ENCODE results near the gene RNF44. TPM values are rescaled to one million over a fixed set of nuclear protein-coding genes. Genes with fewer than 3 reads are reported as not detected.
A peak's percentile ranks its signal among the peaks of the same experiment; 100 is the strongest.

The RNF44 gene
- total and polyA plus RNA-seq, 2 of the 13 experiments (the other 11 are each of a cell fraction or from before 2014, with no cell fraction given), result 9.2 to 16.8 TPM

DNA sequence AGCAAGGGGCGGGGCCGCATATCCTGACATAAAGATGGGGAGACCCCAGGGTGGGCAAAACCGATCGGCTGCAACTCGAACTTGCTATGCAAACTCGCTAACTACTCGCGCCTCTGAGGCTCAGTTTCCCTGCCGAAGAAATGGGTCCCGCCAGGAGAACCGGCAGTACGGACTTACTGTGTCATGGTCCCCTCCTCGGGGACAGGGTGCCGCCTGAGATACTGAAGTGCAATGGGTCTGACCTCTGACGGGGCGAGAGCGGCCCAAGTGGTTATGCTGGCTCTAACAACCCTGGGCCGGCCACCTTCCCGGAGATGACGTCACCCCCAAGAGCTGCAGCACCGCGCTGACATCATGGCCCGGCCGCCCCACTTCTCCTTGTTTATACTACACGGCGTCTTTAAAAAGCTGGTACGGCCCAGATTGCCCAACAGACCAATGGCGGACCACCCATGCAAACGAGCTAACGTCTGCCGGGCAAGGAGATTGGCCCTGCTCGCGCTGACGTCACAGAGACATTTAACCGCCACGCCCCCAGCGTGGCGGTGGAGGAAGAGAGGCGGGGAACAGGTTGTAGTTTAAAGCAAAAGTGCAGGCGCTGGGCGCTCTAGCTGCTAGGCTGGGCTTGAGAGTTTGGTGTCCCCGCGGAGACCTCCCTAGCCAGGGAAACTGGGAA, 490 bp upstream of the RNF44 start (continued):
- TF ChIP-seq MAZ (IDR thresholded peaks at IDR 0.05; ENCODE audit: borderline replicate concordance, low read depth, low read length), result no peak
- no peak; the same call in 1 of the 2 replicates for TF ChIP-seq MAZ (CRISPR knock-in tag; IDR thresholded peaks at IDR 0.05; ENCODE audit: low read depth)
- TF ChIP-seq TP53 (CRISPR knock-in tag; conservative IDR thresholded peaks at IDR 0.05), result no peak
- TF ChIP-seq ZNF501 (CRISPR knock-in tag; IDR thresholded peaks at IDR 0.05), result no peak; the same call in 1 of the 2 replicates
- TF ChIP-seq, protein P1, sequence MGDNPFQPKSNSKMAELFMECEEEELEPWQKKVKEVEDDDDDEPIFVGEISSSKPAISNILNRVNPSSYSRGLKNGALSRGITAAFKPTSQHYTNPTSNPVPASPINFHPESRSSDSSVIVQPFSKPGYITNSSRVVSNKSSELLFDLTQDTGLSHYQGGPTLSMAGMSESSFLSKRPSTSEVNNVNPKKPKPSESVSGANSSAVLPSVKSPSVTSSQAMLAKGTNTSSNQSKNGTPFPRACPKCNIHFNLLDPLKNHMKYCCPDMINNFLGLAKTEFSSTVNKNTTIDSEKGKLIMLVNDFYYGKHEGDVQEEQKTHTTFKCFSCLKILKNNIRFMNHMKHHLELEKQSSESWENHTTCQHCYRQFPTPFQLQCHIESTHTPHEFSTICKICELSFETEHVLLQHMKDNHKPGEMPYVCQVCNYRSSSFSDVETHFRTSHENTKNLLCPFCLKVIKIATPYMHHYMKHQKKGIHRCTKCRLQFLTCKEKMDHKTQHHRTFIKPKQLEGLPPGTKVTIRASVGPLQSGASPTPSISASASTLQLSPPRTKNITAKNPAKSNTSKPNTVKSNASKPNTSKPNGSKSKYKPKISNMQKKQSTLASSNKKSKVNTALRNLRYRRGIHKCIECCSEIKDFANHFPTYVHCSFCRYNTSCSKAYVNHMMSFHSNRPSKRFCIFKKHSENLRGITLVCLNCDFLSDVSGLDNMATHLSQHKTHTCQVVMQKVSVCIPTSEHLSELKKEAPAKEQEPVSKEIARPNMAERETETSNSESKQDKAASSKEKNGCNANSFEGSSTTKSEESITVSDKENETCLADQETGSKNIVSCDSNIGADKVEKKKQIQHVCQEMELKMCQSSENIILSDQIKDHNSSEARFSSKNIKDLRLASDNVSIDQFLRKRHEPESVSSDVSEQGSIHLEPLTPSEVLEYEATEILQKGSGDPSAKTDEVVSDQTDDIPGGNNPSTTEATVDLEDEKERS (CRISPR knock-in tag; IDR thresholded peaks at IDR 0.05), result peak; percentile 77; the same call in 1 of the 2 replicates
- no peak; the same call in 1 of the 2 replicates for TF ChIP-seq ZFY (CRISPR knock-in tag; IDR thresholded peaks at IDR 0.05)
- no peak for TF ChIP-seq ZNF101 (CRISPR knock-in tag; IDR thresholded peaks at IDR 0.05; ENCODE audit: borderline replicate concordance, low read depth)
- TF ChIP-seq HDAC2 (CRISPR knock-in tag; IDR thresholded peaks at IDR 0.05), result no peak; the same call in 1 of the 2 replicates
- TF ChIP-seq POGZ (CRISPR knock-in tag; IDR thresholded peaks at IDR 0.05), result peak; percentile 27; the same call in 1 of the 2 replicates
- peak; percentile 75 for TF ChIP-seq SAP130 (CRISPR knock-in tag; IDR thresholded peaks at IDR 0.05; ENCODE audit: low read depth)
- TF ChIP-seq, protein P2, sequence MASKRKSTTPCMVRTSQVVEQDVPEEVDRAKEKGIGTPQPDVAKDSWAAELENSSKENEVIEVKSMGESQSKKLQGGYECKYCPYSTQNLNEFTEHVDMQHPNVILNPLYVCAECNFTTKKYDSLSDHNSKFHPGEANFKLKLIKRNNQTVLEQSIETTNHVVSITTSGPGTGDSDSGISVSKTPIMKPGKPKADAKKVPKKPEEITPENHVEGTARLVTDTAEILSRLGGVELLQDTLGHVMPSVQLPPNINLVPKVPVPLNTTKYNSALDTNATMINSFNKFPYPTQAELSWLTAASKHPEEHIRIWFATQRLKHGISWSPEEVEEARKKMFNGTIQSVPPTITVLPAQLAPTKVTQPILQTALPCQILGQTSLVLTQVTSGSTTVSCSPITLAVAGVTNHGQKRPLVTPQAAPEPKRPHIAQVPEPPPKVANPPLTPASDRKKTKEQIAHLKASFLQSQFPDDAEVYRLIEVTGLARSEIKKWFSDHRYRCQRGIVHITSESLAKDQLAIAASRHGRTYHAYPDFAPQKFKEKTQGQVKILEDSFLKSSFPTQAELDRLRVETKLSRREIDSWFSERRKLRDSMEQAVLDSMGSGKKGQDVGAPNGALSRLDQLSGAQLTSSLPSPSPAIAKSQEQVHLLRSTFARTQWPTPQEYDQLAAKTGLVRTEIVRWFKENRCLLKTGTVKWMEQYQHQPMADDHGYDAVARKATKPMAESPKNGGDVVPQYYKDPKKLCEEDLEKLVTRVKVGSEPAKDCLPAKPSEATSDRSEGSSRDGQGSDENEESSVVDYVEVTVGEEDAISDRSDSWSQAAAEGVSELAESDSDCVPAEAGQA (IDR thresholded peaks at IDR 0.05; ENCODE audit: low read depth), result peak; percentile 92
- TF ChIP-seq, protein P2 (CRISPR knock-in tag; IDR thresholded peaks at IDR 0.05; ENCODE audit: borderline replicate concordance), result no peak
- peak; percentile 31; the same call in 1 of the 2 replicates for TF ChIP-seq THAP11 (CRISPR knock-in tag; IDR thresholded peaks at IDR 0.05)
- TF ChIP-seq ZNF331 (CRISPR knock-in tag; IDR thresholded peaks at IDR 0.05), result no peak
- 0 out of 2 replicates have a peak, but pooled peaks have one; percentile 8 for TF ChIP-seq TSC22D2 (CRISPR knock-in tag; IDR thresholded peaks at IDR 0.05; ENCODE audit: borderline replicate concordance)
- TF ChIP-seq, protein P3, sequence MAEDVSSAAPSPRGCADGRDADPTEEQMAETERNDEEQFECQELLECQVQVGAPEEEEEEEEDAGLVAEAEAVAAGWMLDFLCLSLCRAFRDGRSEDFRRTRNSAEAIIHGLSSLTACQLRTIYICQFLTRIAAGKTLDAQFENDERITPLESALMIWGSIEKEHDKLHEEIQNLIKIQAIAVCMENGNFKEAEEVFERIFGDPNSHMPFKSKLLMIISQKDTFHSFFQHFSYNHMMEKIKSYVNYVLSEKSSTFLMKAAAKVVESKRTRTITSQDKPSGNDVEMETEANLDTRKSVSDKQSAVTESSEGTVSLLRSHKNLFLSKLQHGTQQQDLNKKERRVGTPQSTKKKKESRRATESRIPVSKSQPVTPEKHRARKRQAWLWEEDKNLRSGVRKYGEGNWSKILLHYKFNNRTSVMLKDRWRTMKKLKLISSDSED (CRISPR knock-in tag; IDR thresholded peaks at IDR 0.05), result no peak
- TF ChIP-seq, protein P4, sequence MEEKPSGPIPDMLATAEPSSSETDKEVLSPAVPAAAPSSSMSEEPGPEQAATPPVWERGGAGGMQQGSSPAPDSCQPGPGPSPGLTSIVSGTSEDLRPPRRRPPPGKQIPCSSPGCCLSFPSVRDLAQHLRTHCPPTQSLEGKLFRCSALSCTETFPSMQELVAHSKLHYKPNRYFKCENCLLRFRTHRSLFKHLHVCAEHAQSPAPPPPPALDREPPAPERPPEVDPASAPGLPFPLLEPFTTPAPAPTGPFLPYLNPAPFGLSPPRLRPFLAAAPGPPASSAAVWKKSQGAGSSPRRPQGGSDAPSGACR (CRISPR knock-in tag; IDR thresholded peaks at IDR 0.05), result no peak
- TF ChIP-seq FOXP1 (IDR thresholded peaks at IDR 0.05), result no peak
- TF ChIP-seq FOXP1 (CRISPR knock-in tag; IDR thresholded peaks at IDR 0.05), result no peak
- TF ChIP-seq ZSCAN30 (CRISPR knock-in tag; IDR thresholded peaks at IDR 0.05), result no peak

All from HepG2 (cell line).